TTC549 (cell line): ENCODE results near the gene SNX32.

Experiments used
- FAIRE-seq: peaks from 2 replicates; lab custom pipeline; 2012; peaks lifted over from hg19 to GRCh38; lab: Jason Lieb, UNC

The SNX32 gene

GRCh38 chr11:65857500-65857852, 23.7 kb downstream of the SNX32 start:
- FAIRE-seq: no peak

- peak; percentile 77 for FAIRE-seq
Measured at GRCh38 chr11:65857853-65858680, 24.3 kb downstream of the SNX32 start, which contains the start of gene CFL1. TSS of gene CFL1 (minus strand) at chr11:65858180. CDS start at chr11:65858099, 81 bp downstream.

- FAIRE-seq: no peak
Measured at GRCh38 chr11:65858681-65859087, 24.9 kb downstream of the SNX32 start.

- peak; percentile 81 for FAIRE-seq
Measured at GRCh38 chr11:65859095-65859811, 25.5 kb downstream of the SNX32 start.

- no peak for FAIRE-seq
Measured at GRCh38 chr11:65859812-65860277, 26.1 kb downstream of the SNX32 start.

GRCh38 chr11:65860278-65861164, 26.8 kb downstream of the SNX32 start, which contains the start of gene MUS81:
TSS of gene MUS81 (plus strand) at chr11:65860433. CDS start at chr11:65860754, 321 bp downstream.
- peak; percentile 70 for FAIRE-seq

GRCh38 chr11:65861165-65861505, 27.4 kb downstream of the SNX32 start:
- no peak for FAIRE-seq

GRCh38 chr11:65861533-65862183, 27.9 kb downstream of the SNX32 start:
- no peak for FAIRE-seq

- FAIRE-seq: no peak
Measured at GRCh38 chr11:65862191-65862735, 28.5 kb downstream of the SNX32 start.

- no peak for FAIRE-seq
Measured at GRCh38 chr11:65862941-65863888, 29.5 kb downstream of the SNX32 start.

GRCh38 chr11:65863889-65864705, 30.3 kb downstream of the SNX32 start:
- no peak for FAIRE-seq

GRCh38 chr11:65864706-65865471, 31.1 kb downstream of the SNX32 start:
- no peak for FAIRE-seq

- no peak for FAIRE-seq
Measured at GRCh38 chr11:65865550-65866172, 31.9 kb downstream of the SNX32 start.

- no peak for FAIRE-seq
Measured at GRCh38 chr11:65866509-65867283, 32.9 kb downstream of the SNX32 start.

- FAIRE-seq: no peak
Measured at GRCh38 chr11:65867284-65868071, 33.7 kb downstream of the SNX32 start.

GRCh38 chr11:65868076-65868667, 34.4 kb downstream of the SNX32 start:
- FAIRE-seq: no peak
